CD4-positive, alpha-beta T cell treated with Interleukin-21 for 1 hour (primary cell): ENCODE data around the gene TSSK3.
"Not testable (repeated sequence)": the region's sequence is repeated elsewhere in the genome, so short reads cannot be mapped to it uniquely, and the experiment has no call there.

Experiments
- DNase-seq: peaks from one replicate; pipeline ENCODE4 v3.0.0-alpha.2; 2020

TSSK3 gene

DNA sequence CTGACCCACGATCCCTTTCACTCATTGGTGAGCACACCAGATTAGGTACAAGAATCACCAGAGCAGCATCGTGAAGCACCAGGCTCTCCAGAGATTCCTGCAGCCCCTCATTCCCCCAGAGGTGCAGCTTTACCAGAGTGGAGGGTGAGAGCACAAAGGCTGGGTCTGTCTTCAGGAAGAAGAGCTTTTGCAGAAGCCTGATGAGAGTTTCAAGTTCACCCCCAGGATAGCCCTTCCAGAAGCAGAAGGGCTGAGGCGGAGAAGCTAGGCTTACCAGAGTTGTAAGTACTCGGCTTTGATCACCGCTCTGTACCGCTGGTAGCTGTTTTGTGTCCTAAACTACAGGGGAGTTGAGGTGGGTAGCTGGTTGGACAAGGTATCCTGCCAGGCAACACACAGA lies 3.1 kb downstream of the TSSK3 start:
- no peak for DNase-seq

DNA sequence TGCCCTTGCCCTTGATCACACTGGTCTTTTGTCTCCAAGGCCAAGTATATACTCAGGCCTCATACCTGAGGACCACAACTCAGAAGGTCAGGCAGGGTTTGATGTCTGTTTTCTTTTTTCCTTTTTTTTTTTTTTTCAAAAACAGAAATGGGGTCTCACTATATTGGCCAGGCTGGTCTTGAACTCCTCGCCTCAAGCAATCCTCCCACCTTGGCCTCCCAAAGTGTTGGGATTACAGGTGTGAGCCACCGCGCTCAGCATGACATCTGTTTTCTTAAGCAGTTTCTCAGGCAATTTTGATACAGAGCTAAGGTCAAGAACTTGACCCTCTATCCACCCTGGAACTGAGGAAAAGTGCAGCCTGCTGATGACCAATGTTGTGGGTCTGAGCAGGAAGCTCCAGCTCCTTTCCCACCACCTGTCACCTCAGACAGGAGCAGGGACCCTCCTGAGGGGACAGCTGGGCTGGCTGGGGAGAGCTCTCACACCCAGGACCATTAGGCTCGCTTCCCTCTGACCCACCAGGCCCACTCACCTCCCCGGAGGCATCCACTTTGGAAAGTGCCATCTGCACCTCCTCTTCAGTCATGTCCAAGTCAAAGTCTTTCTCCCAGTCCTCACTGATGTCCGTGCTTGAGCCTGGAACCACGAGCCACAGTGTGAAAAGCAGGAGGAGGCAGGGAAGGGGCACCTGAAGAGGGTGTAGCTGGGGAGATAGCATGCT lies 5.7 kb downstream of the TSSK3 start:
- no peak for DNase-seq

DNA sequence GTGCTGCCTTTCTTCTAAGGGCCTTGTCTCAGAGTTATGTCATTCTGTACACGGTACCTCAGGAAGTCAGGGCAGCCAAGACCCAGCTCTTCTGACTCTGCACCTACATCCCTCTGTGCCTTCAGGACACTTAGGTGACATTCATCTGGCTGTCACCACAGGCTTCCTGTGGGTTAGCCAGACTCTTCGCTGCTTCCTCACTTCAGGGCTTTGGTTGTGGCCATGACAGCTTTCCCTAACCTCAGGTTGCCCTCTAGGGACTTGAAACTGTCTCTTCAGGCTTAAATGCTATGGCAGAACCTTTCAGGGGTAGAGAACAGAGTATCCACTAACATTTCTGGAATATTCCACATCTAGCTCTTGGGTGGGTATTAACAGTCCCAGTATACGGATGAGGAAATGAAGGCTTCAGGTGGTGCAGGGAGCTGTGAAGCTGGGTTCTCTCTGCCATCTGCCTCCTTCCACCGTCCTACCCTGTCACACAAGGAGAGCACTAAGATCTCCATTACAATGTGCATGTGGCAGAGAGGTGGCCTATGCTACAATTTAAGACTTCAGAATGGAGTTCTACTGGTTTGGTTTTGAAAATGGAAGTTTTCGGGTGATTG lies 9.9 kb downstream of the TSSK3 start:
- peak; percentile 82 for DNase-seq

DNA sequence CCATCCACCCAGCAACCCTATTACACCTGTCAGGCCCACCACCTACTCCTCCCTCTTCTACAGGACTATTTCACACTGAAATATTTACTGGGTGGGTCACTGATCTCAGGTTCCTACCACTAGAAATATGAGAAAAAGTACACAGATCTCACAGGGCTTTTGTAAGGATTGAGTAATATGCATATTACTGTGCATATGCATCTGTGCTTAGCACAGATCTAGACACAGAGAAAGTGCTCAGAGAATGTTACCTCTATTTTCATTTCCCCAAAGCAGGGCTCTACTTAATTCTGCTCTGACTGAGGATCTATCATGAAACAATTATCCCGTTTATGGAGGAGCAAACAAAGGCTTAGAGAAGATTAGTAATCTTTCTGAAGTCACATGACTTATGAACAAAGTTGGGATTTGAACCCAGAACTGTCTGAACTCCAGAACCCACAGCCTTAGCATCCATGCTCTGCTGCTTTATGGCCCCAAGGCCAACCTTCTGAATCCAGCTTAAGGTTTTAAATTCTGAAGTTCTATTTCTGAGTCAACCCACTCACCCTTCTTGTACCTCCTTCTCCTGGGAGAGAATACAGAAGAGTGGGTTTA lies 11.8 kb downstream of the TSSK3 start:
- no peak for DNase-seq

GRCh38 chr1:32376199-32376598 lies 13.9 kb downstream of the TSSK3 start:
- DNase-seq, result no peak

DNA sequence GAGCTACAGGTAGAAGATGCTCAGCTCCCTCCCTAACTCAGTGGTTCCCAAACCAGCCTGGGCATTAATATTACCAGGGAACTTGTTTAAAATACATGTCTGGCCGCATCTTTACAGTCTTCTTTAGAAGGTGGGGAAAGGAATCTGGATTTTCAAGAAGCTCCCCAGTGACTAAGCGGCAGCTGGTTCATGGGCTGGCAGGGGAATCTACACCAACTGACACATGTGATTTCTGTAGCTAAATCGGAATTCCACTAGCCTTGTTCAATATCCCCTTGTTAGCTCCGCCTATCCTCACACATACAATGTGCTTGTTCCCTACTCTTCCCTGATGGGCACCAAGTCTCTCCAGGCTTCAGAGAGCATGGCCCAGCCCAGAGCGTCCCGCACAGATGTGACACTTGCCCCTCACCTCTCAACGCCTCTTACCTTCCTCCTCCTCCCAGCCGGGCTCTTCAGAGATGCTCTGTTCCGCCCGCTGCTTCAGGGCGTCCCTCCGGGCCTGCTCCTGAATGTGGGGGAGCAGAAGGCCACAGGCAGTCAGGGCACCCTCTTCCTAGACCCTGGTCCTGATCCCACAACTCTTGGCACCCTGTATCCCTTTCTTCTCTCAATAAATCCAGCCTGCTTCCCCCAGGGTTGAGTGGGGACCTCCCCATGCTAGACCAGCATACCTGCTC lies 15.3 kb downstream of the TSSK3 start:
- DNase-seq, result no peak

DNA sequence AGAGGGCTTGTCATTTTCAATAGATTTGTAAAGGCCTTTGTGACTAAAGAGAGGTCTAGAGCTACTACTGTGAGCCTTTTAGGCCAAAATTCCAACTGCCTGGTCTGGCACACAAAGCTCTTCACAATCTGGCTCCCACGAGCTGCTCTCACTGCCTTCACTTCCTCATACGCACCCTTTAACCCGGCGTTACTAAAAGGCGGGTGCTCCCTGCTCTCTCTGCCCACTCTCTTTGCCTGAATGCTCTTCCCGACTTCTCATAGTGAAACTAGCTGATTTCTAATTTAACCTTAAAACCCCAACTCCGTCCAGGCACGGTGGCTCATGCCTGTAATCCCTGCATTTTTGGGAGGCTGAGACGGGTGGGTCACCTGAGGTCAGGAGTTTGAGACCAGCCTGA lies 17.7 kb downstream of the TSSK3 start:
- DNase-seq, result no peak

GRCh38 chr1:32386676-32387392 lies 24.5 kb downstream of the TSSK3 start:
- DNase-seq, result no peak

- no peak for DNase-seq
Observed at GRCh38 chr1:32388641-32389040, 26.3 kb downstream of the TSSK3 start.

DNA sequence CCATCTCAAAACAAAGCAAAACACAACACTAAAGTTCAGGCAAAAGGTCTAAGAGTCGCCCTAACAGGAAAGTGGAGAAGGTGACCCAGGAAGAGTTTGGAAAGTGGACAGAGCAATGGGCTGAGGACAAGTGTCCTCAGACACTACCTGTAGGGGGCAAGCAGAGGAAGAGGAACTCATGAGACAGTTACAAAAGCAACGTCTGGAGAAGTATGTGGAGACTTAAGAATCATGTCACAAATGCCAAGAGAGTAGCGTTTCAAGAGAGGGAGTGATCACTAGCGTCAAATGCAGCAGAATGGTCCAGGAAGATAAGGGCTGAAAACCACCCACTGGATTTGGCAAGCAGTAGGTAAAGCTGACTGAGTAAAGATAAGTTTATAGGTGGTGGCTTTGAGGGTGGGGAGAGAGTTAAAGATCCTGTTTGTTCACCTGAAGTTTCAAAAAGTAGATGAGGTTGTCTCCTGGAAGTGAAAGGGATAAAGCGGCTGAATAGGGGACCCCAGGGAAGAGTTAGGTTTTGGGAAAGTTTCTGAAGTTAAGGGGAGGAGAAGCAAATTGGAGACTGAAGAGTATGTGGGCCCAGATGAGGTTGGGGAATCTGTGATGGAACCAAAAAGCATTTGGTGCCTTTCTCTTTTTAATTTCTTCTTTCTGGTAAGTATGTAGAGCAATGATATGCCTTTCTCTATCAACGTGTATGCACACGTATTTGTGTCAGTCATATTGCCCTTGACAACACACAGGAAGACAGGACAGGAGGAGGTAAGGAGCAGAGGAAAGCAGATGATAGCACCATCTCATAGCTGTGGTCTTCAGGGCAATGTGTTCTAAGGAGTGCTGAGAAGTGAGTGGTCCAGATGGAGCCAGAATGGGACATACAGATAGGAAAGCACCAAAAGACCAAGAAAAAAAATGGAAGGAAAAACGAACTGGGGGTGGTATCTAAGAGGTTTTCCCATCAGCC lies 28.8 kb downstream of the TSSK3 start:
- DNase-seq, result no peak

DNA sequence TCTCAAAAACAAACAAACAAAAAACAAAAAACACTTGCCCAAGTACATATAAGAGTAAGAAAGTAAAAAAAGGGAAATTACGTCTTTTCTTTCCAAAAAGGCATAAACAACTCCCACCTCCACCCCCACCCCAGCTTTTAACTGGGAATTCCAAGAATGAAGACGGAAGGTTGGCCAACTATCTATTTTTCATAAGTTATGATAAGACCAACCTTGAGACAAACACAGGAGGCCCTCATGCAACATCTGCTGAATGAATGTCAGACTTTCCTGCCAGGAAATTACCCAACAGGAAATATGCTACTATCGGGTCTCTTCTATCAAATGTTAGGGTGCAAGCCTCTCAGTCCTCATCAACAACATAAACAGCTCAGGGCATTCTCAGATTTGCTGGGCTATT lies 30.0 kb downstream of the TSSK3 start:
- DNase-seq, result no peak

DNA sequence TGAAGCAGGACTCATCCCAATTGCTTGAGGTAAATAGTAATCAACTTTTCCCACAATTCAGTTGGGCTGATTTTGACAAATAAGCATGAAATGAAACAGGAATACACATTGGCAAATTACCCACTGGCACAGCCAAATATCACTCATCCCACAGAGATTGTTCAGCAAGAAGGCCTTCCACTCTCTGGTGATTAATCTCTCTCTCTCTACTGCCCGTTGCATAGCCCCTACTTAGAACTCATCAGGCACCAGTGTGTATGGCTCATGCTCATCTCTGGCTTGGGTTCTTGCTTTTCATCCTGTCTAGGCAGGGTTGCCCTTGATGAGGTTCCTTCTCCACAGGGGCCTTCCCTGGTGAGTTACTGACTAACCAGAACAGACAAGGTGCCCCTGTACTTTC lies 30.8 kb downstream of the TSSK3 start:
- no peak for DNase-seq

- peak; percentile 50 for DNase-seq
Observed at GRCh38 chr1:32393832-32394140, 31.4 kb downstream of the TSSK3 start.

GRCh38 chr1:32394141-32394889 lies 32.0 kb downstream of the TSSK3 start, which contains the start of gene BSDC1:
TSS of gene BSDC1 (minus strand) at chr1:32394441. CDS start at chr1:32394414, 27 bp downstream.
- DNase-seq, result peak; percentile 99

DNA sequence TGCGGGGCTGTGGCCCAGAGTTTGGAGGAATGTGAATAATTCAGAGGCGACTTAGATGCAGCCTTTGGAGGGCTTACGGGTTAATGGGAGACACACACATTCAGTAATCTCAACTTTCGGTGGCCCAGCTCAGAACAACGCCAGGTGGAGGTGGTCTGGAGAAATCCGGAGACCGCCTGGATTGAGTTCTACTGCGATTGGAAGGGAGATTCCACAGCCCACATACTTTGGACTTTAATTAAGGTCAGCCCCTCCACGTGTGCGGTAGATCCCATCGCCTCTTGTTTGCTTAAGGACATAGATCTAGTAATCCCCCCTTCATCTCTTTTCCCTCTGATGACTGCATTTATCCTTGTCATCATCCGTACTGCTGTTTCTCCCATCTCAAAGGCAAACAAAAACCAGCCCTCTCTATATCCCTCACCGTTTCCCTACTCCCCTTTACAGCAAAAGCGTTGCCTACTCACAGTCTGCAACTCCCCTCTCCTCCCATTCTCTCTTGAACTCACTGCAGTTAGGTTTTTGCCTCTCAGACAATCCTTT lies 32.6 kb downstream of the TSSK3 start:
- DNase-seq, result no peak

GRCh38 chr1:32396524-32396923 lies 34.2 kb downstream of the TSSK3 start:
- DNase-seq, result not testable (repeated sequence)

DNA sequence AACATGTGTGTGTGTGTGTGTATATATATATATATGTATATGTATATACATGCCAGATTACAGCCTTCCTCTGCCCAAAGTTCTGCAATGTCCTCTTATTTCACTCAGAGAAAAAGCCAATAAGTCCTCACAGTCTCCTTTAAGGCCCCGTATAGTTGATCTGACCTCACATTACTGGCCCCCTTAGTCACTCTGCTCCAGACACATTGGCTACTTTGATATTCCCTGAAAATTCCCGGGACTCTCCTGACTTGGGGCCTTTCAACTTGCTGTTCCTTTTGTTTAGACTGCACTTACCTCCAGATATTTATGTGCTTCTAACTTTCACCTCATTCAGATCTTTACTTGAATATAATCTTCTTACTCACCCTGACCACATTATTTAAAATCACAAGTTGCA lies 36.1 kb downstream of the TSSK3 start:
- no peak for DNase-seq

DNA sequence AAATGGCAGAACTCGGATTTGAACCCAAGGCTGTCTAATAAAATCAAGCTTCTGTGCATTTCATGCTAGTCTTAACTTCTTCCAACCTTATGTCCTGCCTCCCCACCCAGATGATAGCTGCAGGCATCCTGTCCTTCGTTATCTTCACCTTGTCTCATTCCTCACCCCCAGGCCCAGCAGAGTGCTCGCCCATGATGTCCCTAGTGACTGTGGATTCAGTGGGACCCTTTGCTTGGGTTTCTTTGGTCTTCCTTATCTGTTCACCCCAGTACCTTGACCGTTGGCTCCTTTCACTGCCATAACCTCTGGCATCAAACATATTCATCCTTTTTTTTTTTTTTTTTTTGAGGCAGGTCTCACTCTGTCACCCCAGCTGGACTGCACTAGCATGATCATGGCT lies 37.5 kb downstream of the TSSK3 start:
- no peak for DNase-seq

DNA sequence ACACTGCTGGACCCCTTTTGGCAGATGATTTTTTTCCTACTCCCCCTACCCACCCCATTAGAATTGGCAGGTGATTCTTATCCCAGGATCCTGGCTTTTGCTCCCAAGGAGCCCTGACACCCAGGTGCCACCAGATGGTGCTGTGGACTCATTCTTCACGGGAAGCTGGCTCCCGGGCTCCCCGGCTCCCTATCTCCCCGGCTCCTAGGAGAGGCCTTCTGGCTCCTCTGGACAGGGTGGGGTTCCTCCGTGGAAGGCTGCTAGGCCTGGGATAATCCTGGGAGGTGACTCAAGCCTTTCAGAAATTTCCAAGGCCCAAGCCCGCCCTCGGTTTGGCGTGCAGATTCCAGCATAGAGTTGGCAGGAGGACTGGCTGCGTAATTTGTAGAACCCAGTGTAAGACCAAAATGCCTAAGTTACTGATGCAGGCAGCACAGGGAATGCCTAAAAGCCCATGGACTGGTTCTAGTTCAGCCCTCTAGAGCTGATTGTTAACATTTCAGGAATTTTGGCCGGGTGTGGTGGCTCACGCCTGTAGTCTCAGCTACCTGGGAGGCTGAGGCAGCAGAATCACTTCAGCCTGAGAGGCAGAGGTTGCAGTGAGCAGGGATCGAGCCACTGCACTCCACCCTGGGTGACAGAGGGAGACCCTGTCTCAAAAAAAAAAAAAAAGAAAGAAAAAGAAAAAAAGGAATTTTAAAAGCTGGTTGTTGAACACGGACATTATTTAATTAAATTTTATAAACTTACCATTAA lies 38.7 kb downstream of the TSSK3 start:
- DNase-seq, result peak; percentile 50

DNA sequence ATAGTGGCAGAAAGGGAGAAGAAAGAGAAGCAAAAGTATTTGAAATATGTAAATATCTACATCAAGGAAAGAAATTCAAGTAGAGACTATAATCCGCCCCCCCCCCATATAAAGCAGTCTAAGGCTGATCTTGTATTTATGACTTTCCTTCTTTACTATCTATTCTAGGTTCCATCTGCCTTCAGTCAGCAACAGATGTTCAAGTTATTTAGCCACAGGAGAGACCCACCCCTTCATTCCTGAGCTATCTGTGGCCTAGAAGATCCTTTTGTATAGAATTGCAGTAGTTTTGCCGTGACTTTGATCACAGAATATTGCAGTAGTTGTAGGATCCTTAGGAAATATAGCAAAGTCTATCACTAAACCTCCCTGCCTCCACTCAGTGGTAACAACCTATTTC lies 42.6 kb downstream of the TSSK3 start:
- DNase-seq, result no peak
